H1 (cell line): Measurements from ENCODE around the gene KRTAP12-4. TPM values are rescaled to one million over a fixed set of nuclear protein-coding genes. Genes with fewer than 3 reads are reported as not detected.

Experiments used
- CTCF ChIA-PET: fragments of 300-600 bp; sonication (Branson Sonifier 250); formaldehyde crosslinking; loops from one replicate; lab custom pipeline; 2021; ENCODE audit not compliant: partially characterized antibody; lab: Charles Lee
- POLR2A ChIA-PET: fragments of 300-600 bp; sonication (Branson Sonifier 250); formaldehyde crosslinking; loops from one replicate; lab custom pipeline; 2021; ENCODE audit warnings: inconsistent platforms; ENCODE audit not compliant: partially characterized antibody; lab: Charles Lee
- DNase-seq, 2 experiments: peaks; one replicate each; pipeline versions ENCODE4 v3.0.0 to v3.0.0-alpha.2; 2010 to 2022; ENCODE audit warnings: low spot score in 2 of 2, low read depth in 1 of 2, mixed read lengths in 1 of 2
- FAIRE-seq: peaks from 2 replicates; lab custom pipeline; 2011; peaks lifted over from hg19 to GRCh38; lab: Jason Lieb, UNC
- H2AFZ ChIP-seq: 2 replicates; pipeline ENCODE4 v1.8.1; 2012; ENCODE audit warnings: low read length, inconsistent platforms
- H2AK5ac ChIP-seq: 2 replicates; pipeline ENCODE4 v1.6.1; 2013; ENCODE audit warnings: low read depth, low read length
- H2BK120ac ChIP-seq: replicated peaks from 2 replicates; pipeline ENCODE3; 2013; ENCODE audit warnings: low read depth, low read length, inconsistent platforms
- H2BK12ac ChIP-seq: 2 replicates; pipeline ENCODE4 v1.6.1; 2013; ENCODE audit warnings: low read depth, low read length
- H2BK15ac ChIP-seq: 2 replicates; pipeline ENCODE4 v1.6.1; 2013; ENCODE audit warnings: low read length
- H2BK20ac ChIP-seq: 2 replicates; pipeline ENCODE4 v1.6.1; 2013; ENCODE audit warnings: low read length
- H2BK5ac ChIP-seq: 2 replicates; pipeline ENCODE4 v1.6.1; 2013; ENCODE audit warnings: low read depth, low read length
- H3K14ac ChIP-seq: 2 replicates; pipeline ENCODE4 v1.6.1; 2013; ENCODE audit warnings: inconsistent platforms; ENCODE audit not compliant: insufficient read length
- H3K18ac ChIP-seq: 2 replicates; pipeline ENCODE4 v1.6.1; 2013; ENCODE audit warnings: low read length; ENCODE audit errors: extremely low read depth
- H3K23ac ChIP-seq: 2 replicates; pipeline ENCODE4 v1.6.1; 2013; ENCODE audit warnings: inconsistent platforms; ENCODE audit not compliant: insufficient read length
- H3K23me2 ChIP-seq: 2 replicates; pipeline ENCODE4 v1.6.1; 2013; ENCODE audit warnings: low read depth, low read length
- H3K27ac ChIP-seq: 2 replicates; pipeline ENCODE4 v1.6.1; 2011; ENCODE audit warnings: low read depth, low read length, inconsistent platforms
- H3K27me3 ChIP-seq, 4 experiments: replicated peaks in 1 of 4; 1 replicate in 1 of 4; 2 replicates in 3 of 4; pipeline versions ENCODE4 v1.6.1 to v1.8.1; 2011 to 2013; ENCODE audit warnings: low read length in 3 of 4, mild to moderate bottlenecking in 3 of 4, inconsistent platforms in 2 of 4, mixed read lengths in 2 of 4, moderate library complexity in 1 of 4; ENCODE audit not compliant: control insufficient read depth in 3 of 4, insufficient read depth in 3 of 4; ENCODE audit errors: extremely low read depth in 1 of 4
- H3K36me3 ChIP-seq, 4 experiments: 2 replicates each; pipeline versions ENCODE4 v1.6.1 to v1.8.1; 2011 to 2013; ENCODE audit warnings: mild to moderate bottlenecking in 4 of 4, low read length in 3 of 4, moderate library complexity in 2 of 4, control low read depth in 1 of 4, inconsistent platforms in 1 of 4; ENCODE audit not compliant: insufficient read depth in 4 of 4, control insufficient read depth in 2 of 4
- H3K4ac ChIP-seq: replicated peaks from 2 replicates; pipeline ENCODE3; 2013; ENCODE audit warnings: low read length, low read depth, mixed read lengths, inconsistent platforms; ENCODE audit not compliant: insufficient read length
- H3K4me1 ChIP-seq, 4 experiments: replicated peaks in 1 of 4; 1 replicate in 1 of 4; 2 replicates in 3 of 4; pipeline versions ENCODE4 v1.6.1 to v1.8.1; 2011 to 2013; ENCODE audit warnings: low read length in 3 of 4, inconsistent platforms in 2 of 4, mixed read lengths in 1 of 4; ENCODE audit not compliant: insufficient read depth in 4 of 4, control insufficient read depth in 3 of 4
- H3K4me2 ChIP-seq, 2 experiments: 2 replicates each; pipeline versions ENCODE4 v1.6.1 to v1.8.1; 2011 to 2013; ENCODE audit warnings: low read depth in 2 of 2, low read length in 2 of 2, control low read depth in 1 of 2, inconsistent platforms in 1 of 2, mild to moderate bottlenecking in 1 of 2; ENCODE audit not compliant: insufficient read depth in 1 of 2
- H3K4me3 ChIP-seq, 4 experiments: fragments of 200-600, 300-600 bp in 1 of 4; sonication (generic), shearing (Covaris generic), sonication (Bioruptor Twin) in 1 of 4; 2 replicates each; pipeline versions ENCODE4 v1.5.1 to v1.8.1; 2011 to 2016; ENCODE audit warnings: low read length in 4 of 4, low read depth in 3 of 4, control low read depth in 2 of 4, inconsistent platforms in 2 of 4, mild to moderate bottlenecking in 2 of 4, mixed read lengths in 1 of 4, moderate library complexity in 1 of 4; ENCODE audit not compliant: insufficient read depth in 2 of 4; ENCODE audit errors: extremely low read depth in 1 of 4
- H3K56ac ChIP-seq: replicated peaks from 2 replicates; pipeline ENCODE3; 2013; ENCODE audit warnings: low read depth, mild to moderate bottlenecking, mixed read lengths, low read length, inconsistent platforms; ENCODE audit not compliant: insufficient read length
- H3K79me1 ChIP-seq: 2 replicates; pipeline ENCODE4 v1.6.1; 2013; ENCODE audit warnings: low read depth, low read length, control low read depth
- H3K79me2 ChIP-seq, 2 experiments: 2 replicates each; pipeline versions ENCODE4 v1.6.1 to v1.8.1; 2012 to 2013; ENCODE audit warnings: low read length in 2 of 2, mild to moderate bottlenecking in 2 of 2, inconsistent platforms in 1 of 2; ENCODE audit not compliant: insufficient read depth in 2 of 2, control insufficient read depth in 1 of 2
- H3K9ac ChIP-seq, 4 experiments: replicated peaks in 1 of 4; 1 replicate in 1 of 4; 2 replicates in 3 of 4; pipeline versions ENCODE4 v1.6.1 to v1.8.1; 2011 to 2013; ENCODE audit warnings: low read depth in 3 of 4, low read length in 3 of 4, control low read depth in 2 of 4, mild to moderate bottlenecking in 2 of 4, moderate library complexity in 2 of 4, inconsistent platforms in 1 of 4; ENCODE audit errors: extremely low read depth in 1 of 4
- H3K9me3 ChIP-seq, 2 experiments: 2 replicates each; pipeline versions ENCODE4 v1.6.1 to v1.8.1; 2012 to 2013; ENCODE audit warnings: mild to moderate bottlenecking in 2 of 2, moderate library complexity in 2 of 2, control low read depth in 1 of 2, inconsistent platforms in 1 of 2, low read depth in 1 of 2, low read length in 1 of 2, mixed read lengths in 1 of 2; ENCODE audit not compliant: insufficient read depth in 2 of 2
- H4K20me1 ChIP-seq, 2 experiments: replicated peaks in 1 of 2; 2 replicates each; pipeline versions ENCODE3 to v1.8.1; 2011 to 2013; ENCODE audit warnings: inconsistent platforms in 2 of 2, low read length in 2 of 2, mild to moderate bottlenecking in 1 of 2; ENCODE audit not compliant: insufficient read depth in 2 of 2, control insufficient read depth in 1 of 2
- H4K5ac ChIP-seq: 2 replicates; pipeline ENCODE4 v1.6.1; 2013; ENCODE audit warnings: low read length, low read depth, mixed read lengths, inconsistent platforms; ENCODE audit not compliant: insufficient read length
- H4K8ac ChIP-seq: 2 replicates; pipeline ENCODE4 v1.8.0; 2013; ENCODE audit warnings: mild to moderate bottlenecking, moderate library complexity, low read length, inconsistent platforms; ENCODE audit not compliant: insufficient read depth; ENCODE audit errors: extremely low read depth
- H4K91ac ChIP-seq: replicated peaks from 2 replicates; pipeline ENCODE3; 2013; ENCODE audit warnings: low read length, mixed read lengths, inconsistent platforms; ENCODE audit not compliant: insufficient read length
- JUND ChIP-seq: IDR thresholded peaks from 2 replicates; pipeline ENCODE4 v1.6.1; 2011; ENCODE audit warnings: mild to moderate bottlenecking, improper control_type of control experiment, low read length
- WGBS, 2 experiments: shearing (Covaris generic) in 1 of 2; methylation state at CpG; one replicate each; pipeline versions ENCODE4 v1.1.6 to v1.1.7; 2013 to 2015; ENCODE audit warnings: low lambda C conversion rate in 2 of 2, mixed read lengths in 2 of 2, inconsistent platforms in 1 of 2, low coverage in 1 of 2, missing lambda C conversion rate in 1 of 2; ENCODE audit not compliant: insufficient replicate concordance in 2 of 2, insufficient coverage in 1 of 2, insufficient read length in 1 of 2; ENCODE audit errors: extremely low coverage in 1 of 2, missing lambda C conversion rate in 1 of 2; 5-methylcytosine and 5-hydroxymethylcytosine counted together
- polyA plus RNA-seq, 7 experiments: library from polyadenylated mRNA; depleted of rRNA in 3 of 7; stranded (reverse) in 5 of 7; unstranded in 2 of 7; fragments of >200 nt in 5 of 7; fragments of 200-250 nt in 2 of 7; gene quantifications; 1 replicate in 5 of 7; 2 replicates in 1 of 7; 4 replicates in 1 of 7; pipeline versions ENCODE4 v1.2.1 to v1.2.3, GENCODE V29; 2011 to 2013; ENCODE audit warnings: missing spikeins in 2 of 7, mixed read lengths in 2 of 7
- total RNA-seq: library from RNA; stranded (reverse); fragmentation: NEBNext Ultra II Directional; extraction: Animal tissue kit (Norgen Biotek cat#: 25700); gene quantifications from 2 replicates; pipeline ENCODE4 v1.2.1, GENCODE V29; 2021

KRTAP12-4 gene
- total and polyA plus RNA-seq, 2 of the 8 experiments (the other 6 are each of a cell fraction or from before 2014, with no cell fraction given): not detected

DNA sequence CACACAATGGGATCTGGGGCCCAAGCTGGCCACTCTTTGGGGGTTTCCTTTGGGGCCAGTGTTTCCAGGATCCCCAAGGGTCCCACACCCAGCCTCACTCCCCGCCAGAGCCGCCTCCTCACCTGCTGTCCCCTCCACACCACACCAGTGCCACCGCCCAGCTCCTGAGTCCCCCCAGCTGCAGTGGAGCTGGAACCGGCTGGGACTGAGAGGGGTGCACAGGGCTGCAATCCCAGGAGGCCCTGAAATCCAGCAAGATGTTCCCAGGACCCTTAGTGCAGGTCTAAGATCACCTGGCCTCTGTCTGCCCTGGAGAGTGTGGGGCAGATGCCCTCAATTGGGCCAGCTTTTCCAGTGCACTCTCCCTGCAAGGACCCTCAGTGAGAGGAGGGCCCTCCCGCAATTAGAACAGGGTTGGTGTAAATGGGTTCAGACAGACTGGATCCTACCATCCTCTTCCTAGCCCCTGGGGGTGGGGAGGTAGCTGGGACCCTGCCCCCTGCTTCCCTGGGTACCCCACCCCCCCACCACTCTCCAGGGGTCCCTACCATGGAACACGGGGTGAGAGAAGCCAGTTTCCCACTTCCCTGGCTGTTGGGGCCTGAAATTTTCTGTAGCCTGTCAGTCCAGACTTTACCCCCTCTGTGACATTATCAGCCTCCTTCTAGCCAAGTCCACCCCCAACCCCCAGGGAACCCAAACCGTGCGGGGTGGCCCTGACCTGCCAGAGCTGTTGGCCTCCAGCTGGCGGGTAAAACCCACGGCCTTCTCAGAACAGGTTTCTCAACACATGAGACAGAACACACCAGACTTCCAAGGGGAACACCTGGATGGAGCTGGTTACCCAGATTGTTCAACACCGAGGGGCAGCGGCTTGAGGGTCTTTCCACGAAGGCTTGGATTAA, 49.5 kb upstream of the KRTAP12-4 start:
- CTCF ChIA-PET: interaction anchor here (0.8 to 3.6 kb wide), 10 partner anchors 9 to 214 kb away, joined by 3 to 14 read pairs (median 4); no protein-coding TSS in a partner anchor
- H2BK120ac ChIP-seq: peak overlapping the region; percentile 85
- peak overlapping the region; percentile 97 for H2BK20ac ChIP-seq
- H2AFZ ChIP-seq: no peak overlapping the region
- peak overlapping the region; percentile 95 for H2BK12ac ChIP-seq
- H3K23ac ChIP-seq: no peak overlapping the region
- peaks cover 5 to 23% (median 19%) of the 10 kb centered on the region in 4 experiments; a peak in 6 of 7 replicates for H3K27me3 ChIP-seq
- peaks cover 0 to 4% of the 10 kb centered on the region in 2 experiments for H4K20me1 ChIP-seq
- H3K79me1 ChIP-seq: peaks cover 3% of the 10 kb centered on the region; the same call in 1 of the 2 replicates
- peak overlapping the region; percentile 52 for H3K56ac ChIP-seq
- H2BK5ac ChIP-seq: peak overlapping the region; percentile 90; the same call in 1 of the 2 replicates
- H3K36me3 ChIP-seq: no peaks in the 10 kb centered on the region
- peak overlapping the region; percentile 16 for H3K4ac ChIP-seq
- no peak overlapping the region for H3K14ac ChIP-seq
- H3K79me2 ChIP-seq: no peaks in the 10 kb centered on the region
- peak overlapping the region; percentile 77 for H4K8ac ChIP-seq
- no peak for TF ChIP-seq JUND
- H3K27ac ChIP-seq: peak overlapping the region; percentile 56; the same call in 1 of the 2 replicates
- peaks cover 3 to 56% (median 48%) of the 10 kb centered on the region in 4 experiments for H3K4me1 ChIP-seq
- peak overlapping the region in 3 of 4 experiments; percentile 14 to 48 (median 23); a peak in 5 of 8 replicates for H3K4me3 ChIP-seq
- WGBS, 2 experiments: 52% methylated on average over 13 of the region's 13 CpGs; no CpG with 5 or more reads in 1 of the 2 experiments
- H3K18ac ChIP-seq: peak overlapping the region; percentile 90
- peak overlapping the region; percentile 97 for H2AK5ac ChIP-seq
- FAIRE-seq (no peak), DNase-seq (no peak)
- H4K91ac ChIP-seq: peak overlapping the region; percentile 75
- H3K9ac ChIP-seq: no peak overlapping the region; a peak in 1 of 7 replicates
- no peaks in the 10 kb centered on the region for H3K9me3 ChIP-seq
- H2BK15ac ChIP-seq: peak overlapping the region; percentile 92; the same call in 1 of the 2 replicates
- H4K5ac ChIP-seq: peak overlapping the region; percentile 79
- POLR2A ChIA-PET: interaction anchor here (0.8 to 2.8 kb wide), 5 partner anchors 15 to 218 kb away, joined by 3 to 7 read pairs (median 4); partner anchors contain the start of gene UBE2G2
- H3K4me2 ChIP-seq: peak overlapping the region; percentile 58 to 77
- H3K23me2 ChIP-seq: peaks cover 26% of the 10 kb centered on the region
